GM12878 (cell line): ENCODE results near the gene ELN. TPM values are rescaled to one million over a fixed set of nuclear protein-coding genes. Genes with fewer than 3 reads are reported as not detected.

Source experiments
- ATAC-seq: fragments of 200-7000 bp; cut with Tn5 transposase; 3 replicates; pipeline ENCODE4 v1.9.1; 2020; ENCODE audit warnings: mild to moderate bottlenecking, moderate library complexity
- BruUV-seq: library from RNA; stranded (reverse); fragments of 400-500 nt; replicated peaks from 2 replicates; lab custom pipeline; 2021; lab: Mats Ljungman, UMichigan
- CTCF ChIA-PET: fragments of 300-600 bp; sonication (Branson Sonifier 250); formaldehyde crosslinking; extraction: SDS; loops from one replicate; lab custom pipeline; 2021; ENCODE audit warnings: inconsistent platforms; lab: Yijun Ruan, JAX
- POLR2A ChIA-PET: fragments of 350-600 bp; formaldehyde crosslinking; extraction: SDS; loops from one replicate; lab custom pipeline; 2021; ENCODE audit warnings: inconsistent platforms; lab: Charles Lee
- RAD21 ChIA-PET: fragments of 300-600 bp; sonication (Branson Sonifier 250); formaldehyde crosslinking; loops from one replicate; lab custom pipeline; 2023; ENCODE audit warnings: antibody characterized with exemption; ENCODE audit not compliant: unreplicated experiment; lab: Charles Lee
- SMC1A ChIA-PET: fragments of 300-600 bp; sonication (Branson Sonifier 250); formaldehyde crosslinking; loops from one replicate; lab custom pipeline; 2023; ENCODE audit not compliant: unreplicated experiment, uncharacterized antibody; lab: Charles Lee
- DNase-seq: peaks from one replicate; pipeline ENCODE4 v3.0.0-alpha.2; 2011; ENCODE audit warnings: low read depth, low spot score
- FAIRE-seq: peaks from 3 replicates; lab custom pipeline; 2011; peaks lifted over from hg19 to GRCh38; lab: Jason Lieb, UNC
- H2AFZ ChIP-seq: 2 replicates; pipeline ENCODE4 v1.6.0; 2011; ENCODE audit warnings: low read depth, low read length, control low read depth; ENCODE audit not compliant: control insufficient read depth
- H3K27ac ChIP-seq: 2 replicates; pipeline ENCODE4 v1.5.1; 2011; ENCODE audit warnings: control low read depth; ENCODE audit not compliant: control insufficient read depth, insufficient read depth
- H3K27me3 ChIP-seq, 2 experiments: replicated peaks in 1 of 2; 2 replicates each; pipeline versions ENCODE4 v1.6.0 to v1.6.1; 2011; ENCODE audit warnings: low read length in 1 of 2; ENCODE audit not compliant: control insufficient read depth in 2 of 2, insufficient read depth in 2 of 2
- H3K36me3 ChIP-seq, 2 experiments: 2 replicates each; pipeline ENCODE4 v1.5.1; 2011; ENCODE audit warnings: low read length in 1 of 2; ENCODE audit not compliant: control insufficient read depth in 2 of 2, insufficient read depth in 2 of 2
- H3K4me1 ChIP-seq: 2 replicates; pipeline ENCODE4 v1.6.1; 2011; ENCODE audit warnings: mild to moderate bottlenecking, low read length, moderate library complexity, mixed read lengths; ENCODE audit not compliant: control insufficient read depth, insufficient read depth
- H3K4me2 ChIP-seq: 2 replicates; pipeline ENCODE4 v1.6.0; 2011; ENCODE audit warnings: control low read depth; ENCODE audit not compliant: control insufficient read depth, insufficient read depth
- H3K4me3 ChIP-seq: fragments of 200-600 bp; sonication (generic); 2 replicates; pipeline ENCODE4 v1.5.1; 2016
- H3K79me2 ChIP-seq: 2 replicates; pipeline ENCODE4 v1.6.0; 2011; ENCODE audit warnings: low read length; ENCODE audit not compliant: control insufficient read depth, insufficient read depth
- H3K9ac ChIP-seq: 2 replicates; pipeline ENCODE4 v1.8.0; 2011; ENCODE audit warnings: low read length, control low read depth, mixed read lengths; ENCODE audit not compliant: control insufficient read depth, insufficient read depth
- H3K9me3 ChIP-seq: replicated peaks from 3 replicates; pipeline ENCODE4 v1.5.1; 2011; ENCODE audit warnings: mild to moderate bottlenecking, low read length; ENCODE audit not compliant: control insufficient read depth, insufficient read depth
- H4K20me1 ChIP-seq: 2 replicates; pipeline ENCODE4 v1.6.0; 2011; ENCODE audit not compliant: control insufficient read depth, insufficient read depth
- BRCA1 ChIP-seq: IDR thresholded peaks from 2 replicates; pipeline ENCODE4 v1.6.1; 2011; ENCODE audit warnings: low read depth, low read length, improper control_type of control experiment
- ETV6 ChIP-seq, 2 experiments: fragments of 450-650 bp in 1 of 2; IDR thresholded peaks in 1 of 2; conservative IDR thresholded peaks in 1 of 2; 2 replicates each; pipeline ENCODE4 v1.6.1; 2014; ENCODE audit warnings: antibody characterized with exemption in 1 of 2, borderline replicate concordance in 1 of 2, low read depth in 1 of 2, mild to moderate bottlenecking in 1 of 2, moderate library complexity in 1 of 2
- HDAC6 ChIP-seq: fragments of 200-600 bp; sonication (generic); IDR thresholded peaks from one replicate; pipeline ENCODE4 v1.8.0; 2017; ENCODE audit warnings: antibody characterized with exemption; ENCODE audit not compliant: unreplicated experiment
- LARP7 ChIP-seq: fragments of 450-650 bp; IDR thresholded peaks from 2 replicates; pipeline ENCODE4 v1.6.1; 2017; ENCODE audit warnings: mild to moderate bottlenecking
- MXI1 ChIP-seq: fragments of 150-350 bp; IDR thresholded peaks from 2 replicates; pipeline ENCODE4 v1.6.1; 2011; ENCODE audit warnings: low read depth, mild to moderate bottlenecking, inconsistent platforms, low read length, improper control_type of control experiment
- PAX8 ChIP-seq: fragments of 450-650 bp; IDR thresholded peaks from 2 replicates; pipeline ENCODE4 v1.6.1; 2017; ENCODE audit warnings: mild to moderate bottlenecking, moderate library complexity
- RB1 ChIP-seq: fragments of 450-650 bp; formaldehyde crosslinking; IDR thresholded peaks from 2 replicates; pipeline ENCODE4 v1.6.1; 2017; ENCODE audit warnings: mild to moderate bottlenecking, borderline replicate concordance
- RBBP5 ChIP-seq: fragments of 200-600 bp; sonication (generic); conservative IDR thresholded peaks from 2 replicates; pipeline ENCODE4 v1.6.1; 2016
- RUNX3 ChIP-seq: IDR thresholded peaks from 2 replicates; pipeline ENCODE4 v1.6.1; 2012; ENCODE audit warnings: low read length, inconsistent platforms
- YBX1 ChIP-seq: fragments of 450-650 bp; IDR thresholded peaks from 2 replicates; pipeline ENCODE4 v1.6.1; 2016; ENCODE audit warnings: antibody characterized with exemption
- WGBS: methylation state at CpG from one replicate; pipeline ENCODE4 v1.1.6; 2016; ENCODE audit warnings: low lambda C conversion rate; ENCODE audit not compliant: insufficient replicate concordance, insufficient coverage; ENCODE audit errors: missing lambda C conversion rate; 5-methylcytosine and 5-hydroxymethylcytosine counted together
- in situ Hi-C: fragments of 300-500 bp; cut with MboI; formaldehyde crosslinking; loops from 9 replicates; pipeline ENCODE4 v1.14.3; 2018; ENCODE audit warnings: mixed read lengths
- intact Hi-C: fragments of 100-400 bp; cut with micrococcal nuclease; formaldehyde crosslinking; loops from one replicate; pipeline ENCODE4 v1.14.2; 2022; ENCODE audit not compliant: unreplicated experiment
- polyA plus RNA-seq, 11 experiments: library from polyadenylated mRNA; depleted of rRNA in 4 of 11; unstranded in 6 of 11; stranded (reverse) in 5 of 11; fragments of >200 nt; fragmentation: Nextera tagmentation in 4 of 11; fragmentation: Illumina TruSeq in 1 of 11; extraction: Ambion mirVana in 4 of 11; extraction: Trizol in 1 of 11; gene quantifications; 1 replicate in 1 of 11; 2 replicates in 10 of 11; pipeline versions ENCODE4 v1.2.1 to v1.2.3, GENCODE V29; 2011 to 2016; ENCODE audit warnings: inconsistent platforms in 2 of 11, missing spikeins in 2 of 11, low read depth in 1 of 11
- total RNA-seq, 4 experiments: library from RNA; depleted of rRNA in 3 of 4; stranded (reverse); fragments of >200 nt in 3 of 4; fragmentation: Illumina TruSeq in 1 of 4; extraction: Trizol in 1 of 4; gene quantifications; 2 replicates each; pipeline versions ENCODE4 v1.2.1 to v1.2.3, GENCODE V29; 2013 to 2021
- TF ChIP-seq, protein P1 (sequence below): IDR thresholded peaks from 2 replicates; pipeline ENCODE4 v1.6.1; 2011; ENCODE audit warnings: mild to moderate bottlenecking, low read depth, low read length, moderate library complexity; ENCODE audit not compliant: insufficient replicate concordance
- TF ChIP-seq, protein P2 (sequence below): fragments of 450-650 bp; formaldehyde crosslinking; IDR thresholded peaks from 2 replicates; pipeline ENCODE4 v1.4.0; 2020; ENCODE audit warnings: mild to moderate bottlenecking, moderate library complexity
- TF ChIP-seq, protein P3 (sequence below): fragments of 150-350 bp; IDR thresholded peaks from 2 replicates; pipeline ENCODE4 v1.6.1; 2016; ENCODE audit warnings: low read depth, low read length

The ELN gene
- total and polyA plus RNA-seq, 10 of the 15 experiments (the other 5 are each of a cell fraction or from before 2014, with no cell fraction given) = 0.08 to 0.27 (median 0.23) TPM; not detected in 7

GRCh38 chr7:74101061-74101681 is 73.2 kb downstream of the ELN start (continued):
- TF ChIP-seq, protein P1, sequence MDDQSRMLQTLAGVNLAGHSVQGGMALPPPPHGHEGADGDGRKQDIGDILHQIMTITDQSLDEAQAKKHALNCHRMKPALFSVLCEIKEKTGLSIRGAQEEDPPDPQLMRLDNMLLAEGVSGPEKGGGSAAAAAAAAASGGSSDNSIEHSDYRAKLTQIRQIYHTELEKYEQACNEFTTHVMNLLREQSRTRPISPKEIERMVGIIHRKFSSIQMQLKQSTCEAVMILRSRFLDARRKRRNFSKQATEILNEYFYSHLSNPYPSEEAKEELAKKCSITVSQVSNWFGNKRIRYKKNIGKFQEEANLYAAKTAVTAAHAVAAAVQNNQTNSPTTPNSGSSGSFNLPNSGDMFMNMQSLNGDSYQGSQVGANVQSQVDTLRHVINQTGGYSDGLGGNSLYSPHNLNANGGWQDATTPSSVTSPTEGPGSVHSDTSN = peak; percentile 44

DNA sequence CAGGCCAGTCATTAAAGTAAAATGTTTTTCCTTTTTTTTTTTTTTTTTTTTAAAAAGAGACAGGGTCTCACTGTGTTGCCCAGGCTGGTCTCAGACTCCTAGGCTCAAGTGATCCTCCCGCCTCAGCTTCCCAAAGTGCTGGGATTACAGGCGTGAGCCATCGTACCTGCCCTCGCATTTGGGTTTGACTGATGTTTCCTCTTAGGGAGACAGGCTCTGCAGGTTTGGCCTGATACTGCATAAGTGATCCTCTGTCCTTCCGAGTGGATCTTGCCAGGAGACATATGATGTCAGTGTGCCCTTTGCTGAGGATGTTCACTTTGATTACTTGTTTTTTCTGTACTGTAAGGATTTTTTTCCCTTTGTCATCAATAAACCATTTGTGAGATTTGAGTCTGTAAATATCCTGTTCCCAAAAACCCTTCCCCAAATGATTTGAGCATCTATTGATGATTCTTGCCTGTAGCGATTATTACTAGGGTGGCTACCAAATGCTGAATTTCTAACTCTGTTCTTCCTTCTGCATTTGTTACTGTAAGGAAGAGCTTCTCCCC is 75.3 kb downstream of the ELN start:
- intact Hi-C loops = no loop called here
- DNase-seq = no peak
- Histone ChIP-seq H2AFZ (no peak overlapping the region), H3K9me3 (peaks cover 2% of the 10 kb centered on the region; the same call in 1 of the 3 replicates), H3K36me3 (peaks cover 17 to 20% of the 10 kb centered on the region in 2 experiments), H3K4me1 (peaks cover 22% of the 10 kb centered on the region), H3K27me3 (no peaks in the 10 kb centered on the region), H3K9ac (no peak overlapping the region), H3K27ac (no peak overlapping the region), H4K20me1 (no peaks in the 10 kb centered on the region), H3K79me2 (no peaks in the 10 kb centered on the region; the same call in 1 of the 2 replicates), H3K4me3 (no peak overlapping the region), H3K4me2 (no peak overlapping the region)
- ChIA-PET RAD21 (no interaction called here), POLR2A (interaction anchor here (0.7 to 1.2 kb wide), 2 partner anchors 9 to 296 kb away, joined by 4 to 6 read pairs; no protein-coding TSS in a partner anchor), SMC1A (interaction anchor here (1.0 kb wide), 1 partner anchor 22 kb away, joined by 3 read pairs; no protein-coding TSS in a partner anchor), CTCF (no interaction called here)
- WGBS = 93% methylated on average over 6 of the region's 6 CpGs
- in situ Hi-C loops = no loop called here
- no peak for FAIRE-seq
- TF ChIP-seq RUNX3 = no peak
- no peak for TF ChIP-seq PAX8
- no peak for TF ChIP-seq RB1
- TF ChIP-seq HDAC6 = no peak
- no peak for TF ChIP-seq ETV6 (conservative IDR thresholded peaks at IDR 0.05 in 1 of 2, IDR thresholded peaks at IDR 0.05 in 1 of 2; ENCODE audit: borderline replicate concordance in 1 of 2, low read depth in 1 of 2)
- no peak for TF ChIP-seq BRCA1
- TF ChIP-seq RBBP5 = no peak
- TF ChIP-seq, protein P2, sequence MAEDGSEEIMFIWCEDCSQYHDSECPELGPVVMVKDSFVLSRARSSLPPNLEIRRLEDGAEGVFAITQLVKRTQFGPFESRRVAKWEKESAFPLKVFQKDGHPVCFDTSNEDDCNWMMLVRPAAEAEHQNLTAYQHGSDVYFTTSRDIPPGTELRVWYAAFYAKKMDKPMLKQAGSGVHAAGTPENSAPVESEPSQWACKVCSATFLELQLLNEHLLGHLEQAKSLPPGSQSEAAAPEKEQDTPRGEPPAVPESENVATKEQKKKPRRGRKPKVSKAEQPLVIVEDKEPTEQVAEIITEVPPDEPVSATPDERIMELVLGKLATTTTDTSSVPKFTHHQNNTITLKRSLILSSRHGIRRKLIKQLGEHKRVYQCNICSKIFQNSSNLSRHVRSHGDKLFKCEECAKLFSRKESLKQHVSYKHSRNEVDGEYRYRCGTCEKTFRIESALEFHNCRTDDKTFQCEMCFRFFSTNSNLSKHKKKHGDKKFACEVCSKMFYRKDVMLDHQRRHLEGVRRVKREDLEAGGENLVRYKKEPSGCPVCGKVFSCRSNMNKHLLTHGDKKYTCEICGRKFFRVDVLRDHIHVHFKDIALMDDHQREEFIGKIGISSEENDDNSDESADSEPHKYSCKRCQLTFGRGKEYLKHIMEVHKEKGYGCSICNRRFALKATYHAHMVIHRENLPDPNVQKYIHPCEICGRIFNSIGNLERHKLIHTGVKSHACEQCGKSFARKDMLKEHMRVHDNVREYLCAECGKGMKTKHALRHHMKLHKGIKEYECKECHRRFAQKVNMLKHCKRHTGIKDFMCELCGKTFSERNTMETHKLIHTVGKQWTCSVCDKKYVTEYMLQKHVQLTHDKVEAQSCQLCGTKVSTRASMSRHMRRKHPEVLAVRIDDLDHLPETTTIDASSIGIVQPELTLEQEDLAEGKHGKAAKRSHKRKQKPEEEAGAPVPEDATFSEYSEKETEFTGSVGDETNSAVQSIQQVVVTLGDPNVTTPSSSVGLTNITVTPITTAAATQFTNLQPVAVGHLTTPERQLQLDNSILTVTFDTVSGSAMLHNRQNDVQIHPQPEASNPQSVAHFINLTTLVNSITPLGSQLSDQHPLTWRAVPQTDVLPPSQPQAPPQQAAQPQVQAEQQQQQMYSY (CRISPR knock-in tag) = no peak
- TF ChIP-seq YBX1 = no peak
- TF ChIP-seq, protein P3, sequence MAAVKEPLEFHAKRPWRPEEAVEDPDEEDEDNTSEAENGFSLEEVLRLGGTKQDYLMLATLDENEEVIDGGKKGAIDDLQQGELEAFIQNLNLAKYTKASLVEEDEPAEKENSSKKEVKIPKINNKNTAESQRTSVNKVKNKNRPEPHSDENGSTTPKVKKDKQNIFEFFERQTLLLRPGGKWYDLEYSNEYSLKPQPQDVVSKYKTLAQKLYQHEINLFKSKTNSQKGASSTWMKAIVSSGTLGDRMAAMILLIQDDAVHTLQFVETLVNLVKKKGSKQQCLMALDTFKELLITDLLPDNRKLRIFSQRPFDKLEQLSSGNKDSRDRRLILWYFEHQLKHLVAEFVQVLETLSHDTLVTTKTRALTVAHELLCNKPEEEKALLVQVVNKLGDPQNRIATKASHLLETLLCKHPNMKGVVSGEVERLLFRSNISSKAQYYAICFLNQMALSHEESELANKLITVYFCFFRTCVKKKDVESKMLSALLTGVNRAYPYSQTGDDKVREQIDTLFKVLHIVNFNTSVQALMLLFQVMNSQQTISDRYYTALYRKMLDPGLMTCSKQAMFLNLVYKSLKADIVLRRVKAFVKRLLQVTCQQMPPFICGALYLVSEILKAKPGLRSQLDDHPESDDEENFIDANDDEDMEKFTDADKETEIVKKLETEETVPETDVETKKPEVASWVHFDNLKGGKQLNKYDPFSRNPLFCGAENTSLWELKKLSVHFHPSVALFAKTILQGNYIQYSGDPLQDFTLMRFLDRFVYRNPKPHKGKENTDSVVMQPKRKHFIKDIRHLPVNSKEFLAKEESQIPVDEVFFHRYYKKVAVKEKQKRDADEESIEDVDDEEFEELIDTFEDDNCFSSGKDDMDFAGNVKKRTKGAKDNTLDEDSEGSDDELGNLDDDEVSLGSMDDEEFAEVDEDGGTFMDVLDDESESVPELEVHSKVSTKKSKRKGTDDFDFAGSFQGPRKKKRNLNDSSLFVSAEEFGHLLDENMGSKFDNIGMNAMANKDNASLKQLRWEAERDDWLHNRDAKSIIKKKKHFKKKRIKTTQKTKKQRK = no peak
- TF ChIP-seq LARP7 = no peak
- no peak for TF ChIP-seq MXI1
- BruUV-seq = no TSS peak
- no peak for ATAC-seq
